Stimulated activated CD4-positive, alpha-beta T cell treated with anti-CD3 and anti-CD28 coated beads, Interleukin-15, amount 100 ng/mL, for 24 hours (primary cell): Measurements from ENCODE around the gene AUH.

Experiments used
- DNase-seq: peaks from one replicate; pipeline ENCODE4 v3.0.0-alpha.2; 2020

Gene AUH

DNA sequence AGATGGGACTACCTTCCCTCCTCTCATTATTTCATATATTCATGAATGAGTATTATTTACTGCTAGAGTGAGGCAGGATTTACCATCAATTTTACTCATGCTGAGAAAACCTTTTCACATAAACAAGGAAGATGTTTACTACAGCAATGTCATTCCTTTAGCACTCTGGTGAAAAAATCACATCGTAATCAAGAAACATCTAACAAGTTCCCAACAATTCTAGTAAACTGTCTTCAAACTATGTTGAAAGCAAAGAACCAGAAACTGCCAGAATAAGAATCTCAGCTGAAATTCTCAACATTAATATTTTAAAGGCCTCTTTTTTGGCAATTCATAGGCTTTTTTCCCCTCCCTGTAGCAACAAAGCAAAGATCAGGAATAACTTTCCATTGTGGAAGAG, 28.2 kb downstream of the AUH start:
- DNase-seq: no peak

- no peak for DNase-seq
Measured at GRCh38 chr9:91332546-91333231, 29.0 kb downstream of the AUH start.

DNA sequence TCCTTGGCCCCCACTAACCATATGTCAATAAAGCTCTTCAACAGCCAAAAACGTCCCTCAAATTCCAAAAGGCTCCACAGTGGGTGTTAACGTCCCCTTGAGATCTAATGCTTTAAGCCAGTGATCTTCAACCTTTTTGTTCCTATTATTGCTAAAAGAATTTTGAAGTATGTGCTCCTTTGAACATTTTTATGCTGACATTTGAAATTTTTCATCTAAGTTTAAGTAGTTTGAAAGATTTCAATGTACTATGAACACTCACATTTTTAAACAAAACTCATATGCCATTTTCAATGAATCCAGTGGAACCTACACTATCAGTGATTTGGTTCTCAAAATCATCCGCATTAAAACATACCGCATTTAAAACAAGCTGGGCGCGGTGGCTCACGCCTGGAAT, 29.9 kb downstream of the AUH start:
- DNase-seq: no peak

GRCh38 chr9:91328186-91328585, 33.5 kb downstream of the AUH start:
- DNase-seq: no peak

- DNase-seq: no peak
Measured at GRCh38 chr9:91321691-91322090, 40.0 kb downstream of the AUH start.

GRCh38 chr9:91320299-91320698, 41.4 kb downstream of the AUH start:
- no peak for DNase-seq

DNA sequence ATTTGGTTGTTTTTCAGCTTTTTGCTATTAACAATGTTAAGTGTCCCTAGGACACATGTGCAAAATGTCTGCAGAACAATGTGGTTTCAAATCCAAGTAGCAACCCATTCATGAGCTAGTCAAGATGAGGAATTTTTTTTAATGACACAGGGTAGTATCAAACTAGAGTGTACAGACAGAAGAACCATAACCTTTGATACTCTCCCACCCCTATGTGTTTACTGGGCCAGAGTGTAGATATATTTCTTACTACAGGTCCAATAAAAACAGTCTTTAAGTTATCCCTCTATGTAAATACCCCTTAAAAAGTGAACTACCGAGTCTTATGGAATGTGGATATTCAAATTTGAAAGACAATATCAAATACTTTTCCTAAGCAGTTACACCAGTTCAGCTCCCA, 45.6 kb downstream of the AUH start:
- DNase-seq: no peak

DNA sequence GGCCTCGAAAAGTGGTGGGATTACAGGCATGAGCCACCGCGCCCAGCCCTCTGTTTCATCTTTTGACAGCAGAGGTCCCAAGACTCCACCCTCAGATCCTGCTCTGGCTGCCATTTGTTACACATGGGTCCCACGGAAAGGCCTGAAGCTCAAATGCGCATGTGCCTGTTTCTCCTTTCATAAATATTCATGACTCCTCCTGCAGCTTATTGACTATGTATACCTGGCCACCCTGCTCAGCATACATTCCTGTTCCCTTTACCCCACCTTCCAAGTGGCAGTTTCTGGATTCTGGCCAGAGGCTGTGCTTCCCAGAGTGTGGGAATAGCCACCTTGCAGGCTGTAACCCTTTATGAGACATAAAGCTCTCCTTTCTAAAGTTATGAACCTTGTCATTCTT, 46.5 kb downstream of the AUH start:
- DNase-seq: no peak

DNA sequence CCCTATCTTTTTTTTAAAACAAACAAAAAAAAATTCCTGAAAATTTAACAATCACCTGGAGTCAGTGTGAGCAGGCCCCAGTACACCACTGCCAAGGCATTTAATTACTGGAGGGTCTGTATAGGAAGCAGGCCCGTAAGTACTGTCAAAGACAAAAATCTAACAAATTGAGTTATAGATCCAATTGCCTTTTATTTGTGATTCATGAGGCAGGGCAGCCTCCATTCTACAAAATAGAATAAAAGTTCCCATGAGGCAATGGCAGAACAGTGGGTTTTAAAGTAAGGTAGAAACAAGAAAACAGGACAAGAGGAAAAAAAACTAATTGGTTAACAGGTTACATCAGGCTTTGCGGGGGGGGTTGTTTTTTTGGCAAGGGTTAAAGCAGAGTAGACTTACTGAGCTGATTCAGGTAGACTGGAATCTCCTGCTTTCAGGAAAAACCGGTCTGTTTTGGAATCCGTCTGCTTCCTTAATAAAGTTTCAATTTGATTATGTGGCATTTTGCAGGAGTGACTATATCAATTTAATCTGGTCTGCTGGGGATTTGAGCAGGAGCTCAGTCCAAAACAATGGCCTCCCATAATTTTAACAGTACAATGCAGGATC, 48.9 kb downstream of the AUH start:
- DNase-seq: no peak

GRCh38 chr9:91310037-91310436, 51.7 kb downstream of the AUH start:
- DNase-seq: no peak

DNA sequence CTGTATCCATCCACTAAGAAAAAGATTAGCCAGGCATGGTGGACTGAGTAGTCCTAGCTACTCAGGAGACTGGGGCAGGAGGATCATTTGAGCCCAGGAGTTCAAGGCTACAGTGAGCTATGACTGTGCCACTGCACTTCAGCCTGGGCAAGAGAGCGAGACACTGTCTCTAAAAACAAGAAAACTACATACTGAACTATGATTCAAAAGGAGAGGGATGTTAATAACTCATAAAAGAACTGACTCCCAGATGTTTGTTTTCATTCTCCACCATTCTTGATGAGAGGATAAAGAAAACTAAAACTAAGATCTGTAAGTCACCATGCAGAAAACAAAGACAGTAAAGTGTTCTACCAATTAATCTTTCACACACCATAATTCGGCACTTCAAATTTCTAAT, 53.5 kb downstream of the AUH start:
- no peak for DNase-seq

DNA sequence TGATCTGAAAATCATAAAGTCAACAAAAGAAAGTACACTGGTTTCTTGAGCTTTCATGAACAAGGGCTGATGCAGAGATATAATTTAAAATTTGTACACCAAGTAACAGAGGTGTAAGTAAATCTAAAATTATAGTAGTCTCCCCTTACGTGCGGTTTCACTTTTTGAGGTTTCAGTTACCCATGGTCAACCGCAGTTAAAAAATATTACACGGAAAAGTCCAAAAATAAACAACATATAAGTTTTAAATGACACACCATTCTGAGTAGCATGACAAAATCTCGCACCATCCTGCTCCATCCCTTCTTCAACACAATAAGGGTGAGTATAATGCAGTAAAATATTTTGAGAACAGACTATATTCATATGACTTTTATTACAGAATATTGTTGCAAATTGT, 54.4 kb downstream of the AUH start:
- no peak for DNase-seq

- no peak for DNase-seq
Measured at GRCh38 chr9:91306296-91306630, 55.5 kb downstream of the AUH start.

DNA sequence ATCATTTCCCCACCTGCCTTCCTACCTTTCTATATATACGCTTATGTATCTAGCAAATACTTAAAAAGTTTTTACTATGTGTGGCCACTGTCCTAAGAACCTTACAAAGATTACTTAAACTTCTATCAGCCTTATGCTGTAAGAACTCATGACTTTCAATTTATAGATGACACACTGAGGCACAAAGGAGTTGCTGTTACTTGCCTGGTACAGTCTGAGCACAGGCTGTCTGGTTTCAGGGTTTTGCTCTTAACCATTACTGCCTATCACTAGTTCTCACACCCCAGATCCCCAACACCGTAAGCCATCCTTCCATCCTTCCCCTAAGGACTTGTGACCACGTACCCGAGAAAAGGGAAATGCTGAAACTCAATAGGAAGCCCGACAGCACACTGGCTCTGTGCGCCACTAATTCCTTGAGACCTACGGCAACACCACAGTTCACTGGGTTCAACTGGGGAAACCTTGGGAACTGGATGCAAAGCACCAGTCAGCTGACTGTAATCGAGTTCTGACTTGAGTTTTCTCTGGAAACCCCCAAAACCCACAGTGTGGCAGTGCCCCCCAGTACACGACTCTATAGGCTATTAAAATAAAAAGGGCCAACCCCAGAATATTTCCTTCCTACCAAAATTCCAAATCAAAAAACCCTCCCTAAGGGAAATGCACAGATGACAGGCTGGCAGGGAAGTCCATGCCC, 56.0 kb downstream of the AUH start:
- DNase-seq: no peak

DNA sequence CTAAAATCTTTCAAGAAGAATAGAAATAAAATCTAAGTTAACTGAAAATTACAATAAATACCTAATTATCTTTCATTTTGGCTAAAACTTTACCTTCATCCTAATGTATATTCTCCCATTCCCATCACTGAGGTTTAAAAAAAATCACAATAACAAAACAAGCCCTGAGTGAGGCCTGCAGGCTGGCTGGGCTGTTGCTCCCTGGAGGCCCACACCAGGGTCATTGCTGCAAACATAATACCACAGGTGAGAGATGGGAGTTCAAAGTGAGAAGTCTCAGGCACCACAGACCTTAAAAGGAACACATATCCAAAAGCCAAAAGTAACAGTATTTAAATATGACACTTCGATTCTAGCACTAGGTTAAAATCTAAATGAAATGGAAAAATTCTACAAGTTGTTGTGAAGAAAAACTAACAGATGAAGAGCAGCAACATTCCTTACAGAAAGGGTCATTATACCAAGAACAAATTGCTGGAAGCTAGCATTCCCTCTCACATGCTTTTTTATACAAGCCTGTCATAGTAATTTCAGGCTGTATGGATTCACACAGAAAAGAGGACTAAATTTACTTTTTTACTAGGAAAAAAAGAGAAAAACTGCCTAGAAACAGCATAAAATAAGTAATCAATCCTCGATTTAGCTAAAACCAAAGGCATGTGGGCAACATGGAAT, 57.8 kb downstream of the AUH start:
- DNase-seq: no peak

DNA sequence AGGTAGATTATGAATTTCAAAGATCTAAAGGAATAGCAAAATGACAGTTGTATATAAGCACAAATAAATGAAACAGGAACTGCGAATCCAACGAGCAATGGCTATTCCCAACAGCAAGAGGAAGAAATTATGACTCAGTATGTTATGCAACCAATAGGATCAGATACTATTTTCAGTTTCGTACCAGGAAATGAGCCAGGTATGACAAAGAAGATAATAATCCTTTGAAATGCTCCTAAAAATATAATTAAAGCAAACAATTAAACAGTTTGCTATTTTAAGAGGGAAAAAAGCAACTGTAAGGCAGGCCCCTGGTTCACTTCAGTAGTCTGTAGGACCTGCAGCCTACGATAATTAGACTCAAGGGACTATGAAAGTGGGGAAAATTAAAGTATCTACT, 58.9 kb downstream of the AUH start:
- no peak for DNase-seq

DNA sequence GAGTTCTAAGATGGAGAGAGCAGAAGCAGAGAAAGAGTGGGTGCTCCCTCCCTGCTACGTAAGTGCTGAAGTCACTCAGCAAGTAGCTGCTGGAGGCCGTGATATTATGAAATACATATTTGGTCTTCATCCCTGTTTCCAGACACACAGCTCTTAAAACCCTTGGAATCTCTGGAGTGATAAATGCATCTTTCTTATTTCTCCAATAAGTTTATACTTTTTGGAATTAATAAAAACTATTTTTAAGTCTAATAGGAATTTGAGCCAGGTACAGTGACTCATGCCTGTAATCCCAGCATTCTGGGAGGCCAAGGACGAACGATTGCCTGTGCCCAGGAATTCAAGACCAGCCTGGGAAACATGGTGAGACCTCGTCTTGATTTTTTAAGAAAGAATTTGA, 60.6 kb downstream of the AUH start:
- DNase-seq: no peak

DNA sequence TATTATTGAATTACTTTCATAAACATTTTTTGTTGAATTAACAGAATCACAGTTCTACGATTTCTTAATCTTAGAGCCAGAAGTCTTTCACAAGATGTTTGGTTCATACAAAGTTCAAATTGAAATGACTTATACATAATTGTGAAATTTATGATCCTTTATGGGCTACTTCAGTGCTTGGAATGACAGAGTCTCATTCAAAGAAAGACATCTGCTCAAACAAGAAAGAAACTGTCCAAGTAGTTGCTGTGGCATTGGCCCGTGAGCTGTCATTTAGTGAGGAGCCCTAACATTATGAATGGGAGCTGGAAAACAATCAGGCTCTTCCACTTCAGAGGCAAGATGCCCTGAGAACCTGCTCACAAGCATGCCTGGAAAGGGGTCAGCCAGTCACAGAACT, 63.4 kb downstream of the AUH start:
- DNase-seq: no peak

DNA sequence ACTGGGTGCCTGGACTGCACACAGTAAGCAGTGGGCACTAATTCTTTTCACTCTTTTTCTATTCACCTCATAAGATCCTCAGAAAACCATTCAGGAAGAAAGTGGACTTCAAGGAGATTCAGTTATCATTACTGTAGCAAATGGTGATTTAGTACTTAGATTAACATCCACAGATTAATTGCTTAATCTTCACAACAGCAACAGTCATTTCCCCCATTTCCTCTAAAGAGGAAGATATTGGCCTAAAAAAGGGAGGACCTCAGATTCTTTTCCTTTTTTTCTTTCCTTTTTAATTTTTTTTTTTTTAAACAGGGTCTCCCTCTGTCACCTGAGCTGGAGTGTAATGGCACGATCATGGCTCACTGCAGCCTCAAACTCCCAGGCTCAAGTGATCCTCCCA, 64.4 kb downstream of the AUH start:
- DNase-seq: no peak

- DNase-seq: no peak
Measured at GRCh38 chr9:91296354-91296753, 65.4 kb downstream of the AUH start.

GRCh38 chr9:91295357-91295756, 66.4 kb downstream of the AUH start:
- DNase-seq: no peak

DNA sequence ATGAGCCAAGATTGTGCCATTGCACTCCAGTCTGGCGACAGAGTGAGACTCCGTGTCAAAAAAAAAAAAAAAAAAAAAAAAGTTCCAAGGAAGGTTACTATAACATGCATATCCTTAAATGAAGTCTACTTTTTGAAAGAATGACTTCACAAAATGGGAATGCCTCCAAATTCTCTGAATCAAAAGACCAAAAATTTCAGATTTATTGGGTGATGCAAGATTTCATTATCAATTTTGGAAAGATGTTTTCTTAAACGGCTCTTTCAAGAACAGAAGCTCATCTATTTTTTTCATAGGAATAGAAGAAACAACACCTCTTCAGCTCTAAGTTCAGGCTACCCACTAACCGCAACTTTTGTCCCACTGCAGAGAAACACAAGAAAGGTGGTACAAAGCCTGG, 69.9 kb downstream of the AUH start:
- DNase-seq: no peak

- DNase-seq: no peak
Measured at GRCh38 chr9:91289244-91289643, 72.5 kb downstream of the AUH start.

GRCh38 chr9:91285729-91286353, 75.9 kb downstream of the AUH start:
- DNase-seq: no peak
